ENCODE results near the gene TMEM212. TPM values are rescaled to one million over a fixed set of nuclear protein-coding genes. Genes with fewer than 3 reads are reported as not detected.
"Not testable (repeated sequence)": the region's sequence is repeated elsewhere in the genome, so short reads cannot be mapped to it uniquely, and the experiment has no call there.

TMEM212 gene
- total RNA-seq, 1 donor from 2014 or later, result not detected

GRCh38 chr3:171904829-171905228 lies 61.7 kb downstream of the TMEM212 start:
- H3K4me3 ChIP-seq (ENCODE audit: low read depth, low read length), result no peak overlapping the region
- DNase-seq (ENCODE audit: low read depth) (no peak), FAIRE-seq (no peak)
- H3K36me3 ChIP-seq (ENCODE audit: control insufficient read depth, insufficient read depth, low read length), result no peaks in the 10 kb centered on the region
- TF ChIP-seq CTCF (IDR thresholded peaks at IDR 0.05; ENCODE audit: insufficient read depth, low read length, severe bottlenecking), result no peak
- no peaks in the 10 kb centered on the region for H3K27me3 ChIP-seq (ENCODE audit: control insufficient read depth, insufficient read depth, low read length)

- not testable (repeated sequence) for H3K4me3 ChIP-seq (ENCODE audit: low read depth, low read length); DNase-seq (ENCODE audit: low read depth); FAIRE-seq; H3K36me3 ChIP-seq (ENCODE audit: control insufficient read depth, insufficient read depth, low read length); H3K27me3 ChIP-seq (ENCODE audit: control insufficient read depth, insufficient read depth, low read length)
Measured at GRCh38 chr3:171906503-171906902, 63.4 kb downstream of the TMEM212 start.

DNA sequence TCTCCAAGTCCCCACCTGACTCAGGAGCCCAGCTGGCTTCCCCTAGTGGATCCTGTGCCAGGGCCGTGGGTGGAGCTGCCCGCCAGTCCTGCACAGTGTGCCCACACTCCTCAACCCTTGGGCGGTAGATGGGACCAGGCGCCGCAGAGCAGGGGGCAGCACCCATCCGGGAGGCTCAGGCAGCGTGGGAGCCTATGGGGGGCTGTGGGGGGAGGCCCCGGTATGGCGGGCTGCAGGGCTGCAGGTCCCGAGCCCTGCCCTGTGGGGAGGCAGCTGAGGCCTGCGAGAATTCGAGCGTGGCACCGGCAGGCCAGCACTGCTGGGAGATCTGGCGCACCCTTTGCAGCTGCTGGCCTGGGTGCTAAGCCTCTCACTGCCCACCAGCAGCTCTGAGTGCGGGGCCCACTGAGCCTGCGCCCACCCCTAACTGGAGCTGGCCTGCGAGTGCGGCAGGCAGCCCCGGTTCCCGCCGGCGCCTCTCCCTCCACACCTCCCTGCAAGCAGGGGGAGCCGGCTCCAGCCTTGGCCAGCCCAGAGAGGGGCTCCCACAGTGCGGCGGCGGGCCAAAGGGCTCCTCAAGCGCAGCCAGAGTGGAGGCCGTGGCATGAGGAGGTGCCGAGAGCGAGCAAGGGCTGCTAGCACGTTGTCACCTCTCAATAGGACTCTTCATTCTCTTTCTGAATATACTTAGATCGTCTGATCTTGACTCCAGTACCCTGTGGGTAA lies 64.0 kb downstream of the TMEM212 start:
- H3K4me3 ChIP-seq (ENCODE audit: low read depth, low read length), result no peak overlapping the region
- no peaks in the 10 kb centered on the region for H3K27me3 ChIP-seq (ENCODE audit: control insufficient read depth, insufficient read depth, low read length)
- no peaks in the 10 kb centered on the region for H3K36me3 ChIP-seq (ENCODE audit: control insufficient read depth, insufficient read depth, low read length)
- FAIRE-seq, result no peak
- no peak for TF ChIP-seq CTCF (IDR thresholded peaks at IDR 0.05; ENCODE audit: insufficient read depth, low read length, severe bottlenecking)
- DNase-seq (ENCODE audit: low read depth), result no peak

- no peak for TF ChIP-seq CTCF (IDR thresholded peaks at IDR 0.05; ENCODE audit: insufficient read depth, low read length, severe bottlenecking)
- Histone ChIP-seq H3K36me3 (ENCODE audit: control insufficient read depth, insufficient read depth, low read length) (no peaks in the 10 kb centered on the region), H3K27me3 (ENCODE audit: control insufficient read depth, insufficient read depth, low read length) (no peaks in the 10 kb centered on the region), H3K4me3 (ENCODE audit: low read depth, low read length) (no peak overlapping the region)
- no peak for DNase-seq (ENCODE audit: low read depth)
- no peak for FAIRE-seq
Measured at GRCh38 chr3:171907761-171908160, 64.6 kb downstream of the TMEM212 start.

DNA sequence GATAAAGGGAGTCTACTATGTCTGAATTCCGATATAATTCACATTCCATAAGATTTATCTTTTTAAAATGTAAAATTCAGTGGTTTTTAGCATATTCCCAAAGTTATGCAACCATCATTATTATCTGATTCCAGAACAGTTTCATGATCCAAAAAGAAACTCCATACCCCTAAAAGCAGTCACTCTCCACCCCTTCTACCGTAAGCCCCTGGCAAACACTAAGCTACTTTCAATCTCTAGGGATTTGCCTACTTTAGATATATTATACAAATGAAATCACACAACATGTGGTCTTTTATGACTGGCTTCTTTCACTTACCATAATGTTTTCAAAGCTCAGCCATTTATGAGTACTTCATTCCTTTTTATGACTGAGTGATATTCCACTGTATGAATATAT lies 65.6 kb downstream of the TMEM212 start:
- no peaks in the 10 kb centered on the region for H3K27me3 ChIP-seq (ENCODE audit: control insufficient read depth, insufficient read depth, low read length)

More for the DNA sequence above, 65.6 kb downstream of the TMEM212 start:
- H3K4me3 ChIP-seq (ENCODE audit: low read depth, low read length), result no peak overlapping the region
- no peaks in the 10 kb centered on the region for H3K36me3 ChIP-seq (ENCODE audit: control insufficient read depth, insufficient read depth, low read length)
- DNase-seq (ENCODE audit: low read depth) (no peak), FAIRE-seq (no peak)
- no peak for TF ChIP-seq CTCF (IDR thresholded peaks at IDR 0.05; ENCODE audit: insufficient read depth, low read length, severe bottlenecking)

Other genes with a start within 250 kb of the TMEM212 start
- gene PLD1, start 32.9 kb upstream of the TMEM212 start, total RNA-seq, result 10.5 and 20.0 TPM in 2 replicates
- gene FNDC3B, start 196.2 kb downstream of the TMEM212 start, total RNA-seq, result 32.3 and 39.2 TPM in 2 replicates

Measured in bronchial epithelial cell (primary cell).